Measurements from ENCODE around the gene CORO2B.
A peak's percentile ranks its signal among the peaks of the same experiment; 100 is the strongest.

CORO2B gene, protein sequence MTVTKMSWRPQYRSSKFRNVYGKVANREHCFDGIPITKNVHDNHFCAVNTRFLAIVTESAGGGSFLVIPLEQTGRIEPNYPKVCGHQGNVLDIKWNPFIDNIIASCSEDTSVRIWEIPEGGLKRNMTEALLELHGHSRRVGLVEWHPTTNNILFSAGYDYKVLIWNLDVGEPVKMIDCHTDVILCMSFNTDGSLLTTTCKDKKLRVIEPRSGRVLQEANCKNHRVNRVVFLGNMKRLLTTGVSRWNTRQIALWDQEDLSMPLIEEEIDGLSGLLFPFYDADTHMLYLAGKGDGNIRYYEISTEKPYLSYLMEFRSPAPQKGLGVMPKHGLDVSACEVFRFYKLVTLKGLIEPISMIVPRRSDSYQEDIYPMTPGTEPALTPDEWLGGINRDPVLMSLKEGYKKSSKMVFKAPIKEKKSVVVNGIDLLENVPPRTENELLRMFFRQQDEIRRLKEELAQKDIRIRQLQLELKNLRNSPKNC

DNA sequence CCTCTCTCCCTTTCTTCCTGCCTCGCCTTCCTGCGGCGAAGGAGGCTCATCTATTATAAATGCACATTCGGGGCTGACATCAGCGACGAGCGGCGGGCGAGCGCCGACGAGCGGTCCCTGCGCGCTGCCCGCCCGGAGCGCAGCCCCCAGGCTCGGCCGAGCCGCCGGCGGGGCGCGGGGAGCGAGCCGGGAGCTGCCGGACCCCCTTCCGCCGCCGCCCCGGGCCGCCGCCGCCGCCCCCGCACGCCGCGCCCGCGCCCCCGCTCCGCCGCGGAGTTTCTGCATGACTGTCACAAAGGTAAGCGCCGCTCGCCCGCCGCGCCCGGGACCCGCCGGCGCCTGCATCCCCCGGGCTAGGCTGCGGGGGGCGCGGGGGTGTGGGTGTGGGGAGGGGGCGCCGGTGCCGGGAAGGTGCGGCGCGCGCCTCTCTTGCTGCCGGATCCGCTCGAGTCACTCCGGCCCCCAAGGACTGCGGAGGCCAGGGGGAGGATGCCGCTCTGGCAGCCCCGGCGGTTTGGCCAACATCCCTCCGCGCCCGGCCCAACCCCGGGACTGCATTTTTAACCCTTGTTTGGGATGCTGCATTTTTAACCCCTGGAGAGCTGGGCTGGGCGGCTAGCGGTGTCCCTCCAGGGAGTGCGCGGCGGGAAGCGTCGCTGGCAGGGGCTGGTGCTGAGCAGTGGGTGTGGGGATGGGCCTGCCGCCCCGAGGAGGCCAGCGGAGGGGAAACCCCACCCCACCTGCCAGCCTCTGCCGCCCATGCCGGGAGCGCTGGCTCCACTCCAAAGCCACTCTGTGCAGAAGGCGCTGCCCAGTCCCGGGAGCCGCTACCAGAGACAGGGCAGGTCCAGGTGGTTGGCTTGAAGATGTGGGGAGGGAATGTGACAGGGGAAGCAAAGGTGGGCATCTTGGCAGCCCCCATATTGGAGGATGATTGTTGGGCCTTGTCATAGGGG lies at the start of gene CORO2B:
Gene CORO2B (plus strand): TSS at position 14 of the 956 bp plus-strand sequence. CDS start 270 bp downstream, at position 284.
- peaks cover 39% of the 10 kb centered on the region for H3K4me1 ChIP-seq (ENCODE audit: control insufficient read depth, insufficient read depth, low read length)
- H3K4me3 ChIP-seq (ENCODE audit: low read depth, low read length) = peak within 1 kb of the TSS; percentile 68
- H3K9ac ChIP-seq (ENCODE audit: low read depth, low read length) = peak within 1 kb of the TSS; percentile 38; the same call in 1 of the 2 replicates

DNA sequence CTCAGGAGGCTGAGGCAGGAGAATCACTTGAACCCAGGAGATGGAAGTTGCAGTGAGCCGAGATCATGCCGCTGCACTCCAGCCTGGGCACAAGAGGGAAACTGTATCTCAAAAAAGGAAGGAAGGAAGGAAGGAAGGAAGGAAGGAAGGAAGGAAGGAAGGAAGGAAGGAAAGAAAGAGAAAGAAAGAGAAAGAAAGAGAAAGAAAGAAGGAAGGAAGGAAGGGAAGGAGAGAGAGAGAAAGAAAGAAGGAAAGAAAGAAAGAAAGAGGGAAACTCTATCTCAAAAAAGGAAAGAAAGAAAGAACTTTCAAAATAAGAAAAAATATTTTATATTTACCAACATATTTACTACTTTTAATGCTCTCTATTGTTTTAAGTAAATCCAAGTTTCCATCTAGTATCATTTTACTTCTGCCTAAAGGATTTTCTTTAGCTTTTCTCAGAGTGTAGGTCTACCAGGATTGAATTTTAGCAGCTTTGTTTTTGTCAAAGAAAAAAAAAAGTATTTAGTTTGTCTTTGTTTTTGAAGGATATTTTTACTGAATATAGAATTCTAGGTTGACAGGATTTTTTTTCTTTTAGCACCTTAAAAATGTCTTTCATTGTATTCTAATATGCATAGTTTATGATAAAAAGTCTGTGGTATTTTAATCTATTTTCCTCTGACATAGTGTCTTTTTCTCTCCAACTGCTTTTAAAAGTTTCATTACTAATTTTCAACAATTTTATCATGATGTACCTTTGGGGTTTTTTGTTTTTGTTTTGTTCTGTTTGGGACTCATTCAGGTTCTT lies 47.2 kb upstream of the CORO2B start:
- peaks cover 5% of the 10 kb centered on the region; the same call in 1 of the 2 replicates for H3K9me3 ChIP-seq (ENCODE audit: control insufficient read depth, insufficient read depth, low read length)
- no peak overlapping the region for H3K9ac ChIP-seq (ENCODE audit: low read depth, low read length)
- H3K27ac ChIP-seq (ENCODE audit: low read depth, low read length) = no peak overlapping the region
- H3K4me3 ChIP-seq (ENCODE audit: low read depth, low read length) = no peak overlapping the region
- H3K36me3 ChIP-seq (ENCODE audit: control insufficient read depth, insufficient read depth, low read length) = no peaks in the 10 kb centered on the region
- H3K27me3 ChIP-seq (ENCODE audit: control insufficient read depth, insufficient read depth, low read length) = no peaks in the 10 kb centered on the region
- peaks cover 5% of the 10 kb centered on the region; the same call in 1 of the 2 replicates for H3K4me1 ChIP-seq (ENCODE audit: control insufficient read depth, insufficient read depth, low read length)

More for the DNA sequence above, at the start of gene CORO2B:
- peaks cover 46% of the 10 kb centered on the region for H3K27me3 ChIP-seq (ENCODE audit: control insufficient read depth, insufficient read depth, low read length)
- no peaks in the 10 kb centered on the region for H3K36me3 ChIP-seq (ENCODE audit: control insufficient read depth, insufficient read depth, low read length)
- no peaks in the 10 kb centered on the region for H3K9me3 ChIP-seq (ENCODE audit: control insufficient read depth, insufficient read depth, low read length)
- H3K27ac ChIP-seq (ENCODE audit: low read depth, low read length) = peak within 1 kb of the TSS; percentile 77

DNA sequence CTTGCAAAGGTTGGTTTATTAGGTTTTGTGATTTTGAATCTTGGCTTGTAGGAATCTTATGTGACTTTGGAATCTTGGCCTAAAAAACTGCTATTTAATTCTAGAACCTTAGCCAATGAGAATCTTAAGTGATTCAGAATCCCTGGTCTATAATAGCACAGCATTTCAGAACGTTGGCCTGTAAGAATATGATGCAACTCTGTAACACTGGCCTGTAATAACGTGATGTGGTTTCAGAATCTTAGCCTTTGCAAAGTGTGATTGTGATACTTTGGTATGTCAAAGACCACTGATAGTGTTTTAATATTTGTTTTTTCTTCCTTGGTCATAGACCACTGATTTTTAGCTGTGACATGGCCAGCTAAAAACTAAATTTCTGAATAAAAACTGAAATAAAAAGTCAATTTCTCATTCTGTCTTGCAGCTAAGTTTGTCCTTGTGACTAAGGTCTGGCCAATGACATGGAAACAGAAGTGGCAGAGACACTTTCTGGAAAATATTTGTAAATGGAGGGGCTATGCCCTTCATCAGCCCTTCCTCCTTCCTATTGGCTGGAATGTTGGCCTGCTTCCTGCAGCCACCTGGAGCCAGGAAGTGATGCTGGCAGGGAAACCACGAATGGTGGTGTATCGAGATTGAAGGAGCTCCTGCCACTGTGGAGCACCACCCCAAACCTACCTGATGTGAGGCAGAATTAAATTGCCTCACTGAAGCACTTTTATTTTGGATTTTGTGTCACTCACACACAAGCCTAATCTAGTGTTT lies 42.3 kb upstream of the CORO2B start:
- Histone ChIP-seq H3K27me3 (ENCODE audit: control insufficient read depth, insufficient read depth, low read length) (no peaks in the 10 kb centered on the region), H3K4me1 (ENCODE audit: control insufficient read depth, insufficient read depth, low read length) (no peaks in the 10 kb centered on the region), H3K9me3 (ENCODE audit: control insufficient read depth, insufficient read depth, low read length) (peaks cover 8% of the 10 kb centered on the region; the same call in 1 of the 2 replicates), H3K27ac (ENCODE audit: low read depth, low read length) (no peak overlapping the region), H3K9ac (ENCODE audit: low read depth, low read length) (no peak overlapping the region), H3K36me3 (ENCODE audit: control insufficient read depth, insufficient read depth, low read length) (no peaks in the 10 kb centered on the region), H3K4me3 (ENCODE audit: low read depth, low read length) (no peak overlapping the region)

DNA sequence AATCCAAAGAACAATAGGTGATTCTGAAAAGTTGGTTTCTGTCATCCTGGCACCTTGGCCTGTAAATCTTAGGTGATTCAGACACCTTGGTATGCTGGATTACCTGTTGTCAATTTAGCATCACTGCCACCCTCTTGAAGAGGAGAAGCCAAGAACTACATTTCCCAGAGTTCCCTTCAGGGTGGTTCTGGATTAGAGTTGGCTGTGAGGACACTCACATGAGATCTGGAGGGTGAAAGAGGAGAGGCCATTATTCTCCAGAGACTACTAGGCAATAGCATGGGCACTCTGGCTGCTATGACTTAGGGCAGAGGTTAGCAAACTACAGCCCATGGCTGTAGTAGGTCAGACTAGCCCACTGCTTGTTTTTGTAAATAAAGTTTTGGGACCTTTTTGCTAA lies 41.7 kb upstream of the CORO2B start:
- H3K27me3 ChIP-seq (ENCODE audit: control insufficient read depth, insufficient read depth, low read length) = no peaks in the 10 kb centered on the region
- no peak overlapping the region for H3K4me3 ChIP-seq (ENCODE audit: low read depth, low read length)
- peaks cover 7% of the 10 kb centered on the region; the same call in 1 of the 2 replicates for H3K9me3 ChIP-seq (ENCODE audit: control insufficient read depth, insufficient read depth, low read length)
- H3K9ac ChIP-seq (ENCODE audit: low read depth, low read length) = no peak overlapping the region
- H3K27ac ChIP-seq (ENCODE audit: low read depth, low read length) = no peak overlapping the region
- no peaks in the 10 kb centered on the region for H3K36me3 ChIP-seq (ENCODE audit: control insufficient read depth, insufficient read depth, low read length)
- no peaks in the 10 kb centered on the region for H3K4me1 ChIP-seq (ENCODE audit: control insufficient read depth, insufficient read depth, low read length)

DNA sequence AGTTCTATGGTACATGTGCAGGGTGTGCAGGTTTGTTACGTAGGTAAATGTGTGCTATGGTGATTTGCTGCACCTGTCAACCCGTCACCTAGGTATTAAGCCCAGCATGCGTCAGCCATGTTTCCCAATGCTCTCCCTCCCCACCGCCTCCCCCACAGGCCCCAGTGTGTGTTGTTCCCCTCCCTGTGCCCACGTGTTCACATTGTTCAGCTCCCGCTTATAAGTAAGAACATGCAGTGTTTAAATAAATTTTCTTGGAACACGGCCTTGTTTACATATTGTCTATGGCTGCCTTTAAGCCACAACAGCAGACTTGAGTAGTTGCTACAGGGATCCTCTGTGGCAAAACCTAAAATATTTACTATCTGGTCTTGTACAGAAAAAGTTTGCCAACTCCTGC lies 41.3 kb upstream of the CORO2B start:
- Histone ChIP-seq H3K4me1 (ENCODE audit: control insufficient read depth, insufficient read depth, low read length) (no peaks in the 10 kb centered on the region), H3K9me3 (ENCODE audit: control insufficient read depth, insufficient read depth, low read length) (peaks cover 5% of the 10 kb centered on the region; the same call in 1 of the 2 replicates), H3K27ac (ENCODE audit: low read depth, low read length) (no peak overlapping the region), H3K4me3 (ENCODE audit: low read depth, low read length) (no peak overlapping the region), H3K27me3 (ENCODE audit: control insufficient read depth, insufficient read depth, low read length) (no peaks in the 10 kb centered on the region), H3K9ac (ENCODE audit: low read depth, low read length) (no peak overlapping the region), H3K36me3 (ENCODE audit: control insufficient read depth, insufficient read depth, low read length) (no peaks in the 10 kb centered on the region)

DNA sequence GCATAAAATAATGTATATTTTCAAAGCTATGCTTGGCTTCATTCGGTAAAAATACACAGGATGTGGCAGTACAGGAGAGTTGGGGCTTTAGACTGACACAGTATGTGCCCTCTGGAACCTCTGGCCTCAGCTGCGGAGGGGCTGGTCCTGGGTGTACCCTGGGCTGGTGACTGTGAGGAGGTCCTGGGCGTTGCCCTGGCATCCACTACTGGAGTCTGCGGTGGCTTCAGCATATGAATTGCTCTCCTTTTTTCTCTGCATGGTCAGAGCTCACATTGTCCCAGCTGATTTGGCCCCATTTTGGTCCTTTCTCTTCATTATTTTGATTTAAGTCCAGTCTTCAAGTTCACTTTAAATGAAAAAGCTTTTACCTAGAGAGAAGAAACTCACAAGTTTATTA lies 40.5 kb upstream of the CORO2B start:
- Histone ChIP-seq H3K9ac (ENCODE audit: low read depth, low read length) (no peak overlapping the region), H3K4me3 (ENCODE audit: low read depth, low read length) (no peak overlapping the region), H3K36me3 (ENCODE audit: control insufficient read depth, insufficient read depth, low read length) (no peaks in the 10 kb centered on the region), H3K4me1 (ENCODE audit: control insufficient read depth, insufficient read depth, low read length) (no peaks in the 10 kb centered on the region), H3K27ac (ENCODE audit: low read depth, low read length) (no peak overlapping the region), H3K9me3 (ENCODE audit: control insufficient read depth, insufficient read depth, low read length) (0 out of 2 replicates have a peak, but pooled peaks cover 3% of the 10 kb centered on the region), H3K27me3 (ENCODE audit: control insufficient read depth, insufficient read depth, low read length) (no peaks in the 10 kb centered on the region)

DNA sequence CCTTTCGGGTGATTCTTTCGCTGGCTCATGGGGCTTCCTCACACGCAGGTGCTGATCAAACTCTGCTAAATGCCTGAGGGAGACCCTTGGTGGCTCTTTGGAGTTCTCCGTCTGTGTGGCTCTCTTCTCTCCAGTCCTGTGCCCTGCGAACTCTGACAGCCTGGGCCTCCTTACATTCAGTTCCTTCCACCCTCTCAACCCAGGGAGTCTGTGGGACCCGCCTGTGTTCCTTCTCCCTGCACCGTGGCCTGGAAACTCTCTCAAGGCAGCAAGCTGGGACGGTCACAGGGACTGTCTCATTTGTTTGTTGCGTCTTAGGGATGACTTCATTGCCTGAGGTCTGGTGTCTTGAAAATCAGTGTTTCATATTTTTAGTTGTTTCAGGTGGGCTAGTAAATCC lies 37.0 kb upstream of the CORO2B start:
- H3K4me3 ChIP-seq (ENCODE audit: low read depth, low read length) = no peak overlapping the region
- H3K27ac ChIP-seq (ENCODE audit: low read depth, low read length) = no peak overlapping the region
- no peaks in the 10 kb centered on the region for H3K4me1 ChIP-seq (ENCODE audit: control insufficient read depth, insufficient read depth, low read length)
- H3K9ac ChIP-seq (ENCODE audit: low read depth, low read length) = no peak overlapping the region
- H3K36me3 ChIP-seq (ENCODE audit: control insufficient read depth, insufficient read depth, low read length) = no peaks in the 10 kb centered on the region
- no peaks in the 10 kb centered on the region for H3K27me3 ChIP-seq (ENCODE audit: control insufficient read depth, insufficient read depth, low read length)
- 0 out of 2 replicates have a peak, but pooled peaks cover 3% of the 10 kb centered on the region for H3K9me3 ChIP-seq (ENCODE audit: control insufficient read depth, insufficient read depth, low read length)

DNA sequence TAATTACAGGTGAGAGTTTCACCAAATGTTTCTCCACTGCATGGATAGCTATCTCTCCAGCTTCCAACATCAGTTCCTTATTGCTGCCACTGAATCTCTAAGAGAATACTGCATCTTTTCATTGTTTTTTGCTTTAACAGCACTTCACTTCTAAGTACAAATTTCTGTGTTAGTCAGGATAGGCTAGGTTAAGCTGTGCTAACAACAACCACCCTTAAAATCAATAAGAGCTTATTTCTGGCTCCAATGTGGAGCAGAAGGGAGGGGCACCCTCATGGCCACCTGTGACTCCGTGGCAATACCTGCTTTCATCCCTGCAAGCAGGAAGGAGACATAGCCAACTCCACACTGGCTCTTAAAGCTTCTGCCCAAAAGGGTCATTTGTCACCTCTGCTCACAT lies 36.4 kb upstream of the CORO2B start:
- H3K4me3 ChIP-seq (ENCODE audit: low read depth, low read length) = no peak overlapping the region
- H3K36me3 ChIP-seq (ENCODE audit: control insufficient read depth, insufficient read depth, low read length) = no peaks in the 10 kb centered on the region
- no peak overlapping the region for H3K9ac ChIP-seq (ENCODE audit: low read depth, low read length)
- no peaks in the 10 kb centered on the region for H3K4me1 ChIP-seq (ENCODE audit: control insufficient read depth, insufficient read depth, low read length)
- no peaks in the 10 kb centered on the region for H3K27me3 ChIP-seq (ENCODE audit: control insufficient read depth, insufficient read depth, low read length)
- no peak overlapping the region for H3K27ac ChIP-seq (ENCODE audit: low read depth, low read length)
- H3K9me3 ChIP-seq (ENCODE audit: control insufficient read depth, insufficient read depth, low read length) = 0 out of 2 replicates have a peak, but pooled peaks cover 3% of the 10 kb centered on the region

DNA sequence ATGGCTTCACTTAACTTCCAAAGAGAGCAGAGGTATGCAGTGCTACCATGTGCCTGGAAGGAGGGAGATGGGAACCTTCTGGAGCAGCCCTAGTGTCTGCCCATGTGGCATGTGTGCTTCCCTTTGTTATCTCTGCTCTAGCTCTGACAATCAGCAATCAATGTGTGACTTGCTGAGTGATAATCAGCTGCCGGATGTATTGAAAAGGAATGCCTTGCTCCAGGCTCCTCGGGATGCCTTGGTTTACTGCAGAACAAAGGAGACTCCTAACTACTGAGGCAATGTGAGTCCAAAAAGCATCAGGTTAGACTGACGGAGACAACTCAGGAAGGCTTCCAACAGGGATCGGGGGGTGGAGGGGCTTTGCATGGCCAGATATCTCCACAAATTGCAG lies 36.0 kb upstream of the CORO2B start:
- H3K27me3 ChIP-seq (ENCODE audit: control insufficient read depth, insufficient read depth, low read length) = no peaks in the 10 kb centered on the region
- no peaks in the 10 kb centered on the region for H3K36me3 ChIP-seq (ENCODE audit: control insufficient read depth, insufficient read depth, low read length)
- peak overlapping the region; percentile 23 for H3K27ac ChIP-seq (ENCODE audit: low read depth, low read length)
- no peak overlapping the region for H3K4me3 ChIP-seq (ENCODE audit: low read depth, low read length)
- no peaks in the 10 kb centered on the region for H3K4me1 ChIP-seq (ENCODE audit: control insufficient read depth, insufficient read depth, low read length)
- H3K9me3 ChIP-seq (ENCODE audit: control insufficient read depth, insufficient read depth, low read length) = 0 out of 2 replicates have a peak, but pooled peaks cover 3% of the 10 kb centered on the region
- H3K9ac ChIP-seq (ENCODE audit: low read depth, low read length) = no peak overlapping the region

Data from HUES48 (cell line).